ENCODE data around the gene C6.

DNA sequence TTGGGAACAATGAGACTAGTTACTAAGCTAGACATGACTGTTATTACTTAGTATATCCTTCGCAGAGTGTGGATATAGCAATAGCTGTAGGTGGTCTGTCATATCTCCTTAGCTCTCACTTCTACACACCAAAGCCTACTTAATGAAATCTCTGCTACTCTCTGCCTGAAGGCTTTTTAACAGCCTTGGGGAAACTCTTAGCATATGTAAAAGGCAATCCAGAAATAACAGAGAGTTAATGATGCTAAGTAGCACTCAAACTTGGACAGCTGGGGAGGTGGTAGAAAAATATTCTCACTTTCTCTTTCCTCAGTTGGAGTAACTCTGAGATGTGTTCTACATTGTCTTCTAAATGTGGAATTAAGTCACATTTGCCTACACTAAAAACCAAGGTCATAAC, 30.2 kb upstream of the C6 start:
- TF ChIP-seq POLR2AphosphoS5 (IDR thresholded peaks at IDR 0.05; ENCODE audit: low read depth, low read length) (no peak), POLR2A (IDR thresholded peaks at IDR 0.05; ENCODE audit: low read depth, low read length) (no peak)
